Loucy (cell line): Measurements from ENCODE around the gene ANKRD13B.

Source experiments
- H2AFZ ChIP-seq: fragments of 200-600 bp; sonication (generic); 2 replicates; pipeline ENCODE4 v1.6.0; 2016; ENCODE audit warnings: antibody characterized with exemption, mild to moderate bottlenecking, low read length, moderate library complexity
- H3F3A ChIP-seq: fragments of 200-600 bp; 2 replicates; pipeline ENCODE4 v1.6.0; 2016; ENCODE audit warnings: antibody characterized with exemption, low read depth, mild to moderate bottlenecking
- H3K27me3 ChIP-seq: fragments of 200-600 bp; sonication (generic); 2 replicates; pipeline ENCODE4 v1.6.1; 2014; ENCODE audit warnings: low read length, mild to moderate bottlenecking; ENCODE audit not compliant: insufficient read depth, poor library complexity, severe bottlenecking
- H3K36me3 ChIP-seq: fragments of 200-600 bp; sonication (generic); 2 replicates; pipeline ENCODE4 v1.6.1; 2016; ENCODE audit warnings: low read length; ENCODE audit not compliant: insufficient read depth
- H3K4me1 ChIP-seq: fragments of 200-600 bp; sonication (generic); 2 replicates; pipeline ENCODE4 v1.5.1; 2014; ENCODE audit warnings: low read length, mild to moderate bottlenecking; ENCODE audit not compliant: insufficient read depth, poor library complexity, severe bottlenecking
- H3K4me2 ChIP-seq: fragments of 200-600 bp; sonication (generic); 2 replicates; pipeline ENCODE4 v1.6.0; 2014; ENCODE audit warnings: antibody characterized with exemption, low read length, low read depth, mild to moderate bottlenecking; ENCODE audit not compliant: poor library complexity, severe bottlenecking
- H3K4me3 ChIP-seq: fragments of 200-600 bp; sonication (generic); 2 replicates; pipeline ENCODE4 v1.5.1; 2014; ENCODE audit warnings: low read length, mild to moderate bottlenecking, mixed read lengths; ENCODE audit not compliant: poor library complexity, severe bottlenecking
- H3K79me2 ChIP-seq: fragments of 200-600 bp; sonication (generic); 2 replicates; pipeline ENCODE4 v1.6.1; 2014; ENCODE audit warnings: low read length; ENCODE audit not compliant: insufficient read depth
- H3K9ac ChIP-seq: fragments of 200-600 bp; sonication (generic); 2 replicates; pipeline ENCODE4 v1.6.0; 2014; ENCODE audit warnings: mild to moderate bottlenecking, low read depth, low read length, moderate library complexity; ENCODE audit not compliant: poor library complexity, severe bottlenecking
- H3K9me2 ChIP-seq: fragments of 200-600 bp; sonication (generic); replicated peaks from 2 replicates; pipeline ENCODE4 v1.6.1; 2016; ENCODE audit warnings: low read depth, low read length, mixed read lengths
- H3K9me3 ChIP-seq: fragments of 200-600 bp; sonication (generic); 2 replicates; pipeline ENCODE4 v1.6.1; 2014; ENCODE audit warnings: mild to moderate bottlenecking, antibody characterized with exemption, low read length, low read depth; ENCODE audit not compliant: insufficient read depth
- H4K20me1 ChIP-seq: fragments of 200-600 bp; sonication (generic); 2 replicates; pipeline ENCODE4 v1.6.0; 2014; ENCODE audit warnings: antibody characterized with exemption, low read length, mild to moderate bottlenecking; ENCODE audit not compliant: insufficient read depth, poor library complexity, severe bottlenecking
- CTCF ChIP-seq: fragments of 200-600 bp; sonication (generic); conservative IDR thresholded peaks from 2 replicates; pipeline ENCODE4 v1.5.1; 2014; ENCODE audit warnings: mild to moderate bottlenecking, antibody characterized with exemption, low read length
- EZH2phosphoT487 ChIP-seq: fragments of 200-600 bp; IDR thresholded peaks from 2 replicates; pipeline ENCODE4 v1.6.1; 2018; ENCODE audit warnings: antibody characterized with exemption, mild to moderate bottlenecking, moderate library complexity, borderline replicate concordance

Gene ANKRD13B

GRCh38 chr17:29560316-29560715, 32.6 kb upstream of the ANKRD13B start:
- Histone ChIP-seq H3K36me3 (no peaks in the 10 kb centered on the region), H3K79me2 (peaks cover 12% of the 10 kb centered on the region; the same call in 1 of the 2 replicates), H3K4me2 (no peak overlapping the region), H3K9me2 (no peaks in the 10 kb centered on the region), H3K4me1 (peaks cover 10% of the 10 kb centered on the region), H4K20me1 (peaks cover 5% of the 10 kb centered on the region), H3K9me3 (no peaks in the 10 kb centered on the region), H3K27me3 (no peaks in the 10 kb centered on the region), H2AFZ (no peak overlapping the region), H3K9ac (no peak overlapping the region), H3K4me3 (no peak overlapping the region), H3F3A (no peaks in the 10 kb centered on the region)
- TF ChIP-seq EZH2phosphoT487 (no peak), CTCF (no peak)

- Histone ChIP-seq H2AFZ (no peak overlapping the region), H3K9me3 (no peaks in the 10 kb centered on the region), H3K4me2 (no peak overlapping the region), H3K9ac (no peak overlapping the region), H3K9me2 (no peaks in the 10 kb centered on the region), H3K4me3 (no peak overlapping the region), H4K20me1 (peaks cover 5% of the 10 kb centered on the region), H3K4me1 (peaks cover 19% of the 10 kb centered on the region), H3K36me3 (no peaks in the 10 kb centered on the region), H3F3A (no peaks in the 10 kb centered on the region), H3K79me2 (peaks cover 19% of the 10 kb centered on the region; the same call in 1 of the 2 replicates), H3K27me3 (no peaks in the 10 kb centered on the region)
- TF ChIP-seq EZH2phosphoT487 (no peak), CTCF (no peak)
These were observed 31.1 kb upstream of the ANKRD13B start for GRCh38 chr17:29561554-29562517.

- Histone ChIP-seq H3K36me3 (no peaks in the 10 kb centered on the region), H2AFZ (no peak overlapping the region), H4K20me1 (peaks cover 9% of the 10 kb centered on the region), H3K9me2 (no peaks in the 10 kb centered on the region), H3K4me2 (no peak overlapping the region), H3K79me2 (peaks cover 19% of the 10 kb centered on the region; the same call in 1 of the 2 replicates), H3K4me3 (no peak overlapping the region), H3K4me1 (peaks cover 12% of the 10 kb centered on the region), H3K27me3 (no peaks in the 10 kb centered on the region), H3K9me3 (no peaks in the 10 kb centered on the region), H3F3A (0 out of 2 replicates have a peak, but pooled peaks cover 2% of the 10 kb centered on the region), H3K9ac (no peak overlapping the region)
- no peak for TF ChIP-seq CTCF
- no peak for TF ChIP-seq EZH2phosphoT487
These were observed 30.3 kb upstream of the ANKRD13B start for GRCh38 chr17:29562615-29563014.
